Karpas-422 (cell line): ENCODE data around the gene CCDC184. TPM values are rescaled to one million over a fixed set of nuclear protein-coding genes. Genes with fewer than 3 reads are reported as not detected.

Experiments
- DNase-seq: peaks from one replicate; pipeline ENCODE4 v3.0.0-alpha.2; 2015
- H2AFZ ChIP-seq: fragments of 200-600 bp; sonication (generic); 2 replicates; pipeline ENCODE4 v1.6.1; 2014; ENCODE audit warnings: antibody characterized with exemption, low read length, mixed read lengths
- H3K27ac ChIP-seq: fragments of 200-600 bp; sonication (generic); 2 replicates; pipeline ENCODE4 v1.5.1; 2014; ENCODE audit warnings: mild to moderate bottlenecking, low read length, moderate library complexity
- H3K27me3 ChIP-seq: fragments of 200-600 bp; sonication (generic); 2 replicates; pipeline ENCODE4 v1.6.1; 2014; ENCODE audit warnings: low read length, mixed read lengths
- H3K36me3 ChIP-seq: fragments of 200-600 bp; sonication (generic); 2 replicates; pipeline ENCODE4 v1.6.1; 2014; ENCODE audit warnings: low read length, mixed read lengths; ENCODE audit not compliant: insufficient read depth
- H3K4me1 ChIP-seq: fragments of 200-600 bp; sonication (generic); 2 replicates; pipeline ENCODE4 v1.6.1; 2014; ENCODE audit warnings: mild to moderate bottlenecking, low read length, mixed read lengths
- H3K4me2 ChIP-seq: fragments of 200-600 bp; sonication (generic); 2 replicates; pipeline ENCODE4 v1.6.1; 2014; ENCODE audit warnings: low read length, low read depth, mild to moderate bottlenecking; ENCODE audit not compliant: poor library complexity, severe bottlenecking
- H3K4me3 ChIP-seq: fragments of 200-600 bp; sonication (generic); 2 replicates; pipeline ENCODE4 v1.5.1; 2014; ENCODE audit warnings: mild to moderate bottlenecking, antibody characterized with exemption, low read length, mixed read lengths
- H3K79me2 ChIP-seq: fragments of 200-600 bp; sonication (generic); 2 replicates; pipeline ENCODE4 v1.6.1; 2014; ENCODE audit warnings: mild to moderate bottlenecking, low read length, mixed read lengths
- H3K9ac ChIP-seq: fragments of 200-600 bp; sonication (generic); 2 replicates; pipeline ENCODE4 v1.6.0; 2014; ENCODE audit warnings: low read length
- H3K9me2 ChIP-seq: fragments of 200-600 bp; sonication (generic), shearing (Covaris generic); replicated peaks from 2 replicates; pipeline ENCODE4 v1.6.0; 2014; ENCODE audit warnings: mild to moderate bottlenecking, low read length, moderate library complexity; ENCODE audit not compliant: insufficient read depth
- H3K9me3 ChIP-seq: fragments of 300-700, 200-600 bp; sonication (generic); 2 replicates; pipeline ENCODE4 v1.6.1; 2014; ENCODE audit warnings: low read length, mixed read lengths
- H4K20me1 ChIP-seq: fragments of 200-600 bp; sonication (generic); 2 replicates; pipeline ENCODE4 v1.6.1; 2014; ENCODE audit warnings: mild to moderate bottlenecking, antibody characterized with exemption, low read length, low read depth; ENCODE audit not compliant: insufficient read depth
- total RNA-seq: library from RNA; depleted of rRNA; stranded (reverse); fragments of >200 nt; shearing (Covaris generic); gene quantifications from 2 replicates; pipeline ENCODE4 v1.2.3, GENCODE V29; 2014; ENCODE audit warnings: low replicate concordance

CCDC184 gene
- total RNA-seq, 1 experiment from 2014 or later: 1.2 TPM

DNA sequence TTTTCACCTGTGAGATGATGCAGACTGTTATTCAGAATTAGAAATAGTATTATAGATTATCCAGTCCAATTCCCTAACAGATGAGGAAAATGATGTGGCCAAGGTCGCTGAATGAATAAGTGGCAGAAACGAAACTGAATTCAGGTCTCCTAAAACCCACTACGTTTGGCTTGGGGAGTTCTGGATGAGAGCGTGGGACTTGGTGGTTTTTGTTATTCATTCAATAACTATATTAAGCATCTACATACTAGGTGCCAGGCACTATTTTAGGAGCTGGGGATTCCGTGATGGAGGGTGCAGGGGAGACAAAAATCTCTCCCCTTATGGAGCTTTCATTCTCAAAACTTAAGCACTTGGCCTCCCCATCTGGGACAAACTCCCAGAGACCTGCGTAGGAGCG is 813 bp upstream of the CCDC184 start:
- Histone ChIP-seq H3K27me3 (no peaks in the 10 kb centered on the region), H3K36me3 (no peaks in the 10 kb centered on the region), H3K9me2 (no peaks in the 10 kb centered on the region), H3K4me3 (peak overlapping the region; percentile 85), H3K9ac (peak overlapping the region; percentile 76), H3K27ac (no peak overlapping the region), H2AFZ (peak overlapping the region; percentile 97; the same call in 1 of the 2 replicates), H3K4me2 (peak overlapping the region; percentile 84), H4K20me1 (no peaks in the 10 kb centered on the region), H3K79me2 (no peaks in the 10 kb centered on the region), H3K9me3 (no peaks in the 10 kb centered on the region), H3K4me1 (peaks cover 40% of the 10 kb centered on the region)
- no peak for DNase-seq

GRCh38 chr12:48183876-48184548 is 568 bp downstream of the CCDC184 start:
- peak overlapping the region; percentile 97; the same call in 1 of the 2 replicates for H2AFZ ChIP-seq
- H3K27ac ChIP-seq: no peak overlapping the region
- H3K4me2 ChIP-seq: peak overlapping the region; percentile 84
- DNase-seq: no peak
- H3K79me2 ChIP-seq: no peaks in the 10 kb centered on the region
- H3K9ac ChIP-seq: peak overlapping the region; percentile 76
- no peaks in the 10 kb centered on the region for H3K9me3 ChIP-seq
- H3K9me2 ChIP-seq: no peaks in the 10 kb centered on the region
- no peaks in the 10 kb centered on the region for H3K36me3 ChIP-seq
- no peaks in the 10 kb centered on the region for H4K20me1 ChIP-seq
- H3K4me1 ChIP-seq: peaks cover 40% of the 10 kb centered on the region
- H3K4me3 ChIP-seq: peak overlapping the region; percentile 85
- H3K27me3 ChIP-seq: no peaks in the 10 kb centered on the region

- Histone ChIP-seq H2AFZ (no peak overlapping the region), H3K36me3 (no peaks in the 10 kb centered on the region), H3K9ac (peak overlapping the region; percentile 42), H3K27ac (peak overlapping the region; percentile 66), H3K9me3 (no peaks in the 10 kb centered on the region), H3K27me3 (no peaks in the 10 kb centered on the region), H3K4me1 (peaks cover 44% of the 10 kb centered on the region), H3K9me2 (no peaks in the 10 kb centered on the region), H4K20me1 (no peaks in the 10 kb centered on the region), H3K4me2 (peak overlapping the region; percentile 60), H3K4me3 (peak overlapping the region; percentile 85; the same call in 1 of the 2 replicates), H3K79me2 (no peaks in the 10 kb centered on the region)
- peak; percentile 30 for DNase-seq
Observed at GRCh38 chr12:48184549-48184922, 1.1 kb downstream of the CCDC184 start.

- Histone ChIP-seq H3K9ac (peak overlapping the region; percentile 42), H3K9me2 (no peaks in the 10 kb centered on the region), H3K4me2 (peak overlapping the region; percentile 60), H3K27me3 (no peaks in the 10 kb centered on the region), H3K4me1 (peaks cover 44% of the 10 kb centered on the region), H3K79me2 (no peaks in the 10 kb centered on the region), H3K27ac (peak overlapping the region; percentile 66), H4K20me1 (no peaks in the 10 kb centered on the region), H3K9me3 (no peaks in the 10 kb centered on the region), H2AFZ (peak overlapping the region; percentile 13; the same call in 1 of the 2 replicates), H3K36me3 (no peaks in the 10 kb centered on the region), H3K4me3 (peak overlapping the region; percentile 47; the same call in 1 of the 2 replicates)
- DNase-seq: peak; percentile 82
Observed at GRCh38 chr12:48185181-48185919, 1.9 kb downstream of the CCDC184 start.

DNA sequence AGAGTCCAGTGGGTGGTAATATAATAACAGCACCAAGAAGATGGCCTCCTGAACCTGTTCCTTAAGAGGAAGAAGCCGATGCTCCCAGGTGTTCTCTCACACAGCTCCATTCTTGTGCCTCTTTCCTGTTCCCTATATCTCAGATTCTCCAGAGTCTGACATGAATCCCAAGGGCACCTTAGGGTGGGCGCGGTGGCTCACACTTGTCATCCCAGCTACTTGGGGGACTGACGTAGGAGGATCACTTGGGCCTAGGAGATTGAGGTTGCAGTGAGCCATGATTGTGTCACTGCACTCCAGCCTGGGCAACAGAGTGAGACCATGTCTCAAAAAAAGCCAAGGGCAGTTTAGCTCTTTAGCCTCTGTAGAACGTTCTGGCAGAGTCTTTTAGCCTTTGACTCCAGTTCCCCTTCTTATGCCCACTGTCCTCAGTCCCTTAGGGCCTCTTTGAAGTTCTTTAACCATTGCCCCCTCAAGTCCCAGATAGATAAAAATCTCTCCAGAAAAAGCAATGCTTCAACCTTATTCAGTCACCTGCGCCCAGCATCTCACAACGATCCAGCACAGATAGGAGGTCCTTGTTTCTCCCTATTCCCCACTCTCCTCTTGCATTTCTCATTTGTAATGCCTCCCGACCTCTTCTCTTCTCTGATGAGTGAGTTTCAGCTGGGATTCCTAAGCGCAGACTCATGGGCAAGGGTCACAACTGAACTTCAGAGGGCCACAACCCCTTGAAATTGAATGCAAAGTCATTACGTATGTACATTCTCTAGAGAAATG is 4.7 kb downstream of the CCDC184 start:
- Histone ChIP-seq H3K27me3 (no peaks in the 10 kb centered on the region), H3K4me1 (peaks cover 34% of the 10 kb centered on the region), H3K27ac (no peak overlapping the region), H4K20me1 (no peaks in the 10 kb centered on the region), H3K79me2 (no peaks in the 10 kb centered on the region), H3K9ac (no peak overlapping the region), H3K9me2 (no peaks in the 10 kb centered on the region), H2AFZ (no peak overlapping the region), H3K9me3 (no peaks in the 10 kb centered on the region), H3K4me2 (no peak overlapping the region), H3K36me3 (no peaks in the 10 kb centered on the region), H3K4me3 (no peak overlapping the region)
- peak; percentile 37 for DNase-seq

- no peak overlapping the region for H3K9ac ChIP-seq
- no peaks in the 10 kb centered on the region for H3K36me3 ChIP-seq
- no peaks in the 10 kb centered on the region for H3K9me3 ChIP-seq
- no peak overlapping the region for H3K27ac ChIP-seq
- peak; percentile 91 for DNase-seq
- H3K4me3 ChIP-seq: no peak overlapping the region
- H4K20me1 ChIP-seq: no peaks in the 10 kb centered on the region
- no peaks in the 10 kb centered on the region for H3K79me2 ChIP-seq
- no peak overlapping the region for H2AFZ ChIP-seq
- no peaks in the 10 kb centered on the region for H3K27me3 ChIP-seq
- H3K9me2 ChIP-seq: no peaks in the 10 kb centered on the region
- H3K4me2 ChIP-seq: no peak overlapping the region
- peaks cover 25% of the 10 kb centered on the region for H3K4me1 ChIP-seq
Observed at GRCh38 chr12:48189331-48190125, 6.1 kb downstream of the CCDC184 start.

DNA sequence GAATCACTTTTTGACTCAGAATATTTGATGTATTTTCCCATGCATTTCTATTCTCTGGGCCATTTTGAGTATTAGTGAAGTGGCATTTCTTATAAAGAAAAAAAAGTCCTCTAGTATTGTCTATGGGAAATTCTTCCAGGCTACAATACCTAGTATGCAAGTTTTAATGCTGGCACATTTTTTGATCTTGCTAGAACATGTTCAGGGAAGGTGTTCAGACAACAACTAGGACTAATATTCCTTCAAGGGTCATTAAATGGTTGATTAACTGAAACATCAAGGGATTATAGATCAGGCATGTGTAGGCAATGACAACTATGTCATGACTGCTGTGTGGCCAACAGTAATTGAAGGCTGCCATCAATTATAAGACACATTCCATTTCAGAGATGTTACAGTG is 7.7 kb downstream of the CCDC184 start:
- no peaks in the 10 kb centered on the region for H3K9me2 ChIP-seq

More for the DNA sequence above, 7.7 kb downstream of the CCDC184 start:
- Histone ChIP-seq H3K27ac (no peak overlapping the region), H3K9me3 (no peaks in the 10 kb centered on the region), H3K9ac (no peak overlapping the region), H3K36me3 (no peaks in the 10 kb centered on the region), H3K4me2 (no peak overlapping the region), H3K4me3 (no peak overlapping the region), H2AFZ (no peak overlapping the region), H3K4me1 (peaks cover 9% of the 10 kb centered on the region), H3K27me3 (no peaks in the 10 kb centered on the region), H4K20me1 (no peaks in the 10 kb centered on the region), H3K79me2 (no peaks in the 10 kb centered on the region)
- DNase-seq: no peak
